EH (cell line): ENCODE results near the gene SLC24A3.
"Not testable (repeated sequence)": the region's sequence is repeated elsewhere in the genome, so short reads cannot be mapped to it uniquely, and the experiment has no call there.

Experiments
- DNase-seq: peaks from one replicate; pipeline ENCODE4 v3.0.0-alpha.2; 2015; ENCODE audit warnings: low read depth

The SLC24A3 gene

DNA sequence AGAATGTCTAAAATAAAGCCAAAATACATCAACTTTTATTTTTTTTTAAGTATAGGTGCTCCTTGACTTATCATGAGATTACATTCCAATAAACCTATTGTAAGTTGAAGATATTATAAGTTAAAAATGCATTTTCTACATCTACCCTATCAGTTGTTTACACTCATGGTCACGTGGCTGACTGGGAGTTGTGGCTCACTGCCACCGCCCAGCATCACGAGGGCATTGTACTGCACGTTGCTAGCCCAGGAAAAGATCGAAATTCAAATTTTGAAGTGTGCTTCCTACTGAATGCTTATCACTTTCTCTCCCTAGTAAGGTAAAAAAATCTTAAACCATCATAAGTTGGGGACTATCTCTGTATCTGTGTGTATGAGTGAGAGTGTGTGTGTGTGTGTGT is 419.0 kb downstream of the SLC24A3 start:
- DNase-seq = no peak

DNA sequence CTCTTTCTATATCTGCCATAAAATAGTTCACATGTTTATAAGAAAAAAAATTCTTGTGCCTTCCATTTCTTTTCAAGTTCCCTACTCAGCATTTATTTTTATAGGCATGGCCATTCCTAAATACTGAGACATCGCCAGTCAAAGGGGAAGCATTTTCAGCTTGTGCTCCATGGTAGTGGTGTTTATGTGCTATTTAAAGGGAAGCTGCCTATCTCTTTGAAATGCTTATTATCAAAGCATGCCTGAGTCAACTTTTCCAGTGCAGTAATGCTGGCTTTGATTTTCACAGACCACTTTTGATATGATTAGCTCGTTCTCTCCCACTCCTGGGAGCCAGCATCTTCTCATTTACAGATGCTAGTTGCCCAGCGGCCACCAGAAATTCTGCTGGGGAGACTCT is 421.5 kb downstream of the SLC24A3 start:
- peak; percentile 90 for DNase-seq

- not testable (repeated sequence) for DNase-seq
Measured at GRCh38 chr20:19639471-19640045, 427.1 kb downstream of the SLC24A3 start.

- DNase-seq = no peak
Measured at GRCh38 chr20:19642860-19643259, 430.4 kb downstream of the SLC24A3 start.

DNA sequence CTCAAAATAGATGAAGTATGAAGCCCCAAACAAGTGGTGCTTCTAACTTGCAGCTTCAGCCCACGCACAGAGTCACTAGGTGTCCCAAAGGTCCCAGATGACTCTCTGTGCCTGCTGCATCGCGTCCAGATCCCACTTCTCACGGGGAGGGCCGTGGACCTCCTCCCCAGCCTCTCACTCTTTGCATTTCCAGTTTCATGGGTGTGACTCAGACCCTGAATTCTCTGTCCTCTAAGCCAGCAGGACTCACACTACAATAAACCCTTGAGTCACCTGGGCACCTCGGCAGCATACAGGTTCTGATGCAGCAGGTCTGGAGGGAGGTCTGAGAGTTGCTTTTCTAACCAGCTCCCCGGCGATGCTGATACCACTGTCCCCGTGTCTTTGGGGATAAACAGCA is 431.6 kb downstream of the SLC24A3 start:
- no peak for DNase-seq

GRCh38 chr20:19646963-19647362 is 434.5 kb downstream of the SLC24A3 start:
- no peak for DNase-seq

- DNase-seq = no peak
Measured at GRCh38 chr20:19648024-19648423, 435.6 kb downstream of the SLC24A3 start.

GRCh38 chr20:19649041-19649440 is 436.6 kb downstream of the SLC24A3 start:
- no peak for DNase-seq

- no peak for DNase-seq
Measured at GRCh38 chr20:19652591-19653026, 440.2 kb downstream of the SLC24A3 start.

DNA sequence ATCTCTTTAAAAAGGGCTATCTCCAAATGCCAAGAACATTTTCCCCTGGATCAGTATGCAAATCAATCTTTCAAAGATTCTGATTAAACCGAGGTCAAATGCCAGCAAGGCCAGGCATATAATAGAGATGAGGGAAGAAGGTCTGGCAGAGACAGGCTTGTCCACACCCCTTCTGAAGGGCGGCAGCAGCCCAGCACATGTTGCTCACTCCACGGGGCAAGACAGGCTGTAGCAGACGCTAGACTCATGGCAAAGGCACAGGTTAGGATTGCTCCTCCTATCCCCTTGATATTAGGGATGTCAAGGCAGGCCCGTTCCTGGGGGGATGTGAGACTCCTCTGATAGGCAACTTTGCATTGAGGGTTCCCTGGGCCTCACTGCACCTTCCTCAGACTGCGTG is 440.9 kb downstream of the SLC24A3 start:
- no peak for DNase-seq

DNA sequence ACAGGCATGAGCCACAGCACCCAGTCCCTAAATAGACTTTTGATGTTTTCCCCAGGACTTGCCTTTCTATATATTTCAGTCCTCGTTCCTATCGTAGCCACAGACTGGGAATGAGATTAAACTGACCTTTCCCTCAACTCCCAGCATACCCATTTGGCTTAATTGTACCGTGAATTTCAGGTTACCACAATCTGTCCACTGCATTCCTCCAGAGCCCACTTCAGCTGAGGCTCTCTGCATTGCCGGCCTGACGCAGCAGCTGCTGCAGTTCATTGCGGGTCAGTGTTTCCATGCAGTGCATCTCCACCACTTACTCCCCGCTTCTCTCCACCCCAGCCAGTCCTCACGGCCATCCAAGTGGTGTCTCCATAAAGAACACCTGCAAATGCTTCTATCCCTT is 442.5 kb downstream of the SLC24A3 start:
- no peak for DNase-seq

GRCh38 chr20:19658137-19658536 is 445.7 kb downstream of the SLC24A3 start:
- no peak for DNase-seq

GRCh38 chr20:19659448-19659847 is 447.0 kb downstream of the SLC24A3 start:
- peak; percentile 4 for DNase-seq

- no peak for DNase-seq
Measured at GRCh38 chr20:19660808-19661378, 448.5 kb downstream of the SLC24A3 start.

- peak; percentile 68 for DNase-seq
Measured at GRCh38 chr20:19661717-19662636, 449.5 kb downstream of the SLC24A3 start.

DNA sequence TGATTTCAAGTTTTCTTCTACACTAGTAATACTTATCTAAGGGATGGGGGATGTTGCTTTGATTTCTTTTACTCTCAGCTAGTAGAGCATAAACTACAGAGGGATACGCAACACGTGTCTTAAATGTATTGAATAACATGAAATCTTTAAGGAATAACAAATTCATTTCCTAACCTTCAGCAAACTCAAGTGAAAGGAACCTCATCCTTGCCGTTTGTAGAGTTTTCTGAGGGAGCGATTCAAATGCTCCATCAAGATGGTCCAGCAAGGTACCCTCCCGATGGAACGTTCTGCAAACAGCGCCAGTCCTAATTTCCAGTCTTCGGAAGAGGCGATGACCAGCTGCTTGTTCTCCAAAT is 450.2 kb downstream of the SLC24A3 start:
- no peak for DNase-seq

DNA sequence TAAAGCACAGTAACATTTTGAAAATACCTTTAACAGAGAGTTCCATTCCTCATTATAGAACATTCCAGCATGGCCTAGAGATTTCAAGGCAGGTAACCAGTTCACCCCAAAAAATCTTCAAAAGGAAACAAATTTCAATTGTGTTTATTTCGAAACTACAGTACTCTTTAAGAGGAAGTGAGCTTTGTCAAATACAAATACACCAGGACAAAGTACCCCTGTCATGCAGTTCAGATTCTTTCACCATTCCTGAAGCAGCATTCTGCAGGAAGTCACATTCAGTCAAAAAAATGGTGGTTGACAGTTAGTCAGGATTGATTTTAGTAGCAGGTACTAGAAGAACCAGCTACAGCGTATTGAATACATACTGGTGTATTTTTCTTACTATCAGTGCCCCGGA is 456.0 kb downstream of the SLC24A3 start:
- DNase-seq = no peak

DNA sequence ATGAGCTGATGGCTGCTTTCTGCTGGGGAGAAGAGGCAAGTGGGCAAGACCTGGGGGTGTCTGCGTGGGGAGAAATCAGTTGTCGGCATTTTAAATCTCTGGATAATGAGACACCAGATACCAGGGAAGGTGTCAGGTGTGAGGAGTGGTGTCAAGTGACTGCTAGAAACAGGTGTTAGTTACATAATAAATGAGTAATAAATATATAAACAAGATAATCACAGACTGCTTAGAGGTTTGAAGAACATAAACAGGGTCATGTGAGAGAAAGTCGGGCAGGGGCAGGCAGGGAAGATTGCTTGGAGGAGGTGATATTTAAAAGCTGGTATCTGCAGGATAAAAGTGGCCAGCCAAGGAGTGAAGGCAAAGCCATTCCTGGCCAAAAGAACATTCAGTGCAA is 458.4 kb downstream of the SLC24A3 start:
- no peak for DNase-seq

DNA sequence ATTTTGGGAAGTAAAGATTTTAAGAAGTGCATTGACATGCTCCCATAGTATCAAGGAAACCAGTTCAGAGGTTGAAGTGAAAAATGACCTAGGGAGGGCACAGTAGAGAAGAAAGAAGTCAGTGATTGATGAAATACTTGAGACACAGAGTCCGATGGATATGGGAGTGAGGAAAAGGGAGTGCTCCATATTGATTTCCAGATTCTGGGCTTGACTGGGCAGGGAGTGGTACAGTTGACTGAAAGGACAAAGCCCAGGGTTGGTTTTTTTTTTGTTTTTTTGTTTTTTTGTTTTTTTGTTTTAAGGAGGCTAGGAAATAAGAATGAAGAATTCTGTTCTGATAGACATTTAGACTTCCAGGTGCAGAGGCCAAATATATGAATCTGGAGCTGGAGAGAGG is 458.9 kb downstream of the SLC24A3 start:
- no peak for DNase-seq

DNA sequence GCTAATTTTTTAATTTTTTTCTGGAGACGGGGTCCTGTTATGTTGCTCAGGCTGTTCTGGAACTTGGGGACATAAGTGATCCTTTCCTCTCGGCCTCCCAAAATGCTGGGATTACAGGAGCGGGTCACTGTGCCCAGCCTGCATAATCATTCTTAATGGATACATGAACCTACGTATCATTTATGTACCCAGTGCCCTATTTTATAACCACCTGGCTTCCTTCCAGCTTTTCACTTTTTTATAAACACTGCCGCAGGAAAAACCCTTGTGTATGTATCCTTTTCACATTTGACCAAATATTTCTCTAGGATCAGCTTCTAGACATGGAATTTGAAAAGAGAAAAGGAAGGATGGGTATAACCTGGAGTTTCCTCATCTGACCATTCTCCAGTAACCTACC is 460.1 kb downstream of the SLC24A3 start:
- no peak for DNase-seq

GRCh38 chr20:19673575-19673974 is 461.1 kb downstream of the SLC24A3 start:
- DNase-seq = peak; percentile 41

DNA sequence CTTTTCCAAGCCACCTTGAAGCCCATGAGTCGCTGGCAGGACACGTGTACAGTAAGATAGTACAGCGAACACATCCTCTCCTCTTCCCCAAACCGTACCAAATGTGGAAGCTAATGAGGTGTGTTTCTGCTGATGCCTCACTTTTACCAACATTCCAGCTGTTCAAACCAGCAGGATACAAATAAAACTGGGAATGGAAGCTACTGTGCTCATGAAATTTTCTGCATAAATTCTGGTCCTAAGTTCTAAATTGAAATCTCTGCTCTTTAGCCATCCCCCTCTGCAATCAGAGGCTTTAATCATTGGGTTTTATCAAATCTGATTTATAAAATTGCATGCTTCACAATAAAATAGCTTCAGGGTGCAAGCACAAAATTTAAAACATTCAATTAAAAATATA is 463.8 kb downstream of the SLC24A3 start:
- DNase-seq = no peak

- DNase-seq = no peak
Measured at GRCh38 chr20:19677336-19677735, 464.9 kb downstream of the SLC24A3 start.
